Large intestine (tissue), 3 donors: ENCODE measurements around the gene SLC4A2. TPM values are rescaled to one million over a fixed set of nuclear protein-coding genes. Genes with fewer than 3 reads are reported as not detected.

Experiments
- DNase-seq, 2 donors: peaks; one replicate each; pipeline versions ENCODE4 v3.0.0 to v3.0.0-alpha.2; 2013
- H3K27ac ChIP-seq: one replicate; pipeline ENCODE4 v1.5.1; 2013; ENCODE audit warnings: low read length
- H3K27me3 ChIP-seq: 2 replicates; pipeline ENCODE4 v1.6.1; 2013; ENCODE audit warnings: low read length; ENCODE audit not compliant: control insufficient read depth, insufficient read depth
- H3K36me3 ChIP-seq: 2 replicates; pipeline ENCODE4 v1.6.1; 2013; ENCODE audit warnings: low read length; ENCODE audit not compliant: control insufficient read depth, insufficient read depth
- H3K4me1 ChIP-seq: one replicate; pipeline ENCODE4 v1.6.1; 2013; ENCODE audit warnings: low read length; ENCODE audit not compliant: control insufficient read depth, insufficient read depth
- H3K4me3 ChIP-seq: one replicate; pipeline ENCODE4 v1.5.1; 2013; ENCODE audit warnings: low read length
- H3K9me3 ChIP-seq: one replicate; pipeline ENCODE4 v1.6.1; 2013; ENCODE audit warnings: mild to moderate bottlenecking, low read depth, low read length, moderate library complexity; ENCODE audit not compliant: control insufficient read depth
- WGBS: methylation state at CpG from one replicate; pipeline ENCODE4 v1.1.5; 2013; ENCODE audit warnings: low lambda C conversion rate; ENCODE audit not compliant: insufficient coverage; 5-methylcytosine and 5-hydroxymethylcytosine counted together
- polyA plus RNA-seq: library from polyadenylated mRNA; unstranded; fragments of 120-200 nt; gene quantifications from one replicate; pipeline ENCODE4 v1.2.1, GENCODE V29; 2013

SLC4A2 gene
- polyA plus RNA-seq, 1 donor = 107 TPM

DNA sequence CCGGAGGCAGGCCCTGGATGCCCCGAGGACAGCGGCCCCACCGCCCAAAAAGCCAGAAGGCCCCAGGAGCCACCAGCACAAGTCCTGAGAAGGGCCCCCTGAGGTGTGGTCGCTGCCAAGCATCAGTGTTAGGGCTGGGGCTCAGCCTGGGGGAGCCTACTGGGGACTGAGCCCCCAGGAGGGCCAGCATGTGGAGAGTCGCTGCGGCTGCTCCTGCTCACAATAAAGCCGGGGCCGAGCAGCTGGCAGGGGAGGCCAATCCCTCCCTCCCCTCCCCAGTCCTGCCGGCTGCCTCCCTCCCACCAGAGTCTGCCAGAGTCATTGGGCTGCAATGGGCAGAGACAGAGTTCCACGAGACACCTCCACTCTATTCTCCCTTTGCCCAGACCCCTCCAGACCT lies 14.1 kb upstream of the SLC4A2 start:
- no peak overlapping the region for H3K27ac ChIP-seq
- no peak for DNase-seq
- peaks cover 12% of the 10 kb centered on the region for H3K27me3 ChIP-seq
- WGBS = no CpG with 5 or more reads among the region's 11 CpGs
- no peak overlapping the region for H3K4me3 ChIP-seq
- H3K9me3 ChIP-seq = no peaks in the 10 kb centered on the region
- H3K36me3 ChIP-seq = peaks cover 33% of the 10 kb centered on the region
- H3K4me1 ChIP-seq = peaks cover 2% of the 10 kb centered on the region

DNA sequence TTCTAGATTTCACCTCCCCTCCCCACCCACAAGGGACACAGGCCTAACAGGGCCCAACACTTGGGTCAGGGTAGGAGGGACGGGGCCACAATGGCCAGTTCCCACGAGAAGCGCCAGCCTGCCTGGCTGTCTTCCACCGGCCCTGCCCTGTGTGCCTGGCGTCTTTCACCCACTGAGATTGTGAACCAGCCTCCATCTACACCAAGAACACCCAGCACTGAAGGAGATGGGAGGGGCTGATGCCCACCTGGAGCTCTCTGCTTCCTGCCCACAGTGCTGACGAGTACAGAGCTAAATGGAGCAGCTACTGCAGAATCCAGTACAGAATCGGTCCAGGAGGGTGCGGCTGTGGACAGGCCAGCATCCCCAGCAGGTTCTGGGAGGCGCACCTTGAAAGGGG lies 13.4 kb upstream of the SLC4A2 start:
- no peak overlapping the region for H3K27ac ChIP-seq
- H3K9me3 ChIP-seq = no peaks in the 10 kb centered on the region
- no peak for DNase-seq
- WGBS = no CpG with 5 or more reads among the region's 9 CpGs
- no peak overlapping the region for H3K4me3 ChIP-seq
- peaks cover 3% of the 10 kb centered on the region for H3K4me1 ChIP-seq
- H3K27me3 ChIP-seq = peaks cover 19% of the 10 kb centered on the region
- peaks cover 33% of the 10 kb centered on the region for H3K36me3 ChIP-seq

GRCh38 chr7:151046603-151047573 lies 12.5 kb upstream of the SLC4A2 start:
- DNase-seq = no peak
- Histone ChIP-seq H3K27ac (no peak overlapping the region), H3K9me3 (no peaks in the 10 kb centered on the region), H3K27me3 (peaks cover 19% of the 10 kb centered on the region), H3K4me3 (no peak overlapping the region), H3K36me3 (peaks cover 31% of the 10 kb centered on the region), H3K4me1 (peaks cover 3% of the 10 kb centered on the region)
- WGBS = no CpG with 5 or more reads among the region's 14 CpGs

DNA sequence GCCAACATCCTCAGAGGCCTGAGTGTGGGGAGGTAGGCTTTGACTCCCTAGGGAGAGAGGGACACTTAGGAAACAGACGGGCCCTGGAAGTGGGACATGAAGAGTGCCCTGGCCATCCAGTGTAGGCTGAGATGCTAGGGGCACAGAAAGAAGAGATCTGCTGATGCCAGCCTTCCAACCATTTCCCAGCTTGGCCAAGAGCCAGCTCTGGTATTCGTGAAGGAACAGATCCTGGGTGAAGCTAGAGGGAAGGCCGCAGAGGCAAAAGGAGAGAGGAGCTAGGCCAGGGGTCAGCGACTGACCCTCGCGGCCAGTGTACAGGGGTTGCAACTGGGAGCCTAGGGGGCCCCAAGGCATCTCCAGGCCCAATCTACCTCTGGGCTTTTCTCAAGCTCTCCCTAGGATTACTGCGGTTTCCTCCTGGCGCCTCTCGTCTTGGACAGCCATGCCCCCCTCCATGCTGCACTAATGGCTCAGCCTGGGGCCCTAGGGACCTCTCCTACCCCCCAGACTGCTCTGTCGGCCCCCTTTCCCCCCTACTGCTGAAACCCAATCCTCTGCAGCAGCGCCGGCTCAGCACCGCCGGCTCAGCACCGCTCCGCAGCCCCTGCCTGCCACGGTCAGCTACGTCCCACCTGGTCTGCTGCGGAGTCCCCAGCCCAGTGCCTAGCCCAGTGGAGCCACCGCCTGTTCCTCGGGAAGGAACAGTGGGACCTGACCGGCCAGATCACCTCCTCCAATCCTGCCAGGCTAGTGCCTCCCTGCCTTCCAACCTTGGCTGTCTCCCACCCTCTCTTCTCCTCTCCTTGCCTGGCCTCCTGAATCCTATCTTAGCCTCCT lies 11.2 kb upstream of the SLC4A2 start, which contains the start of gene ASIC3:
TSS of gene ASIC3 (plus strand) at position 556 of the 840 bp plus-strand sequence. CDS start 355 bp downstream, outside the sequence.
- H3K36me3 ChIP-seq = peaks cover 23% of the 10 kb centered on the region
- H3K4me3 ChIP-seq = no peak within 1 kb of the TSS
- no peaks in the 10 kb centered on the region for H3K9me3 ChIP-seq
- H3K4me1 ChIP-seq = peaks cover 3% of the 10 kb centered on the region
- DNase-seq = no peak
- peaks cover 19% of the 10 kb centered on the region for H3K27me3 ChIP-seq
- H3K27ac ChIP-seq = no peak within 1 kb of the TSS
- WGBS = no CpG with 5 or more reads among the region's 22 CpGs

GRCh38 chr7:151048911-151049463 lies 10.4 kb upstream of the SLC4A2 start:
- no peak for DNase-seq
- H3K4me1 ChIP-seq = peaks cover 3% of the 10 kb centered on the region
- no CpG with 5 or more reads among the region's 38 CpGs for WGBS
- H3K27ac ChIP-seq = no peak overlapping the region
- H3K36me3 ChIP-seq = peaks cover 22% of the 10 kb centered on the region
- peaks cover 19% of the 10 kb centered on the region for H3K27me3 ChIP-seq
- no peak overlapping the region for H3K4me3 ChIP-seq
- H3K9me3 ChIP-seq = no peaks in the 10 kb centered on the region

DNA sequence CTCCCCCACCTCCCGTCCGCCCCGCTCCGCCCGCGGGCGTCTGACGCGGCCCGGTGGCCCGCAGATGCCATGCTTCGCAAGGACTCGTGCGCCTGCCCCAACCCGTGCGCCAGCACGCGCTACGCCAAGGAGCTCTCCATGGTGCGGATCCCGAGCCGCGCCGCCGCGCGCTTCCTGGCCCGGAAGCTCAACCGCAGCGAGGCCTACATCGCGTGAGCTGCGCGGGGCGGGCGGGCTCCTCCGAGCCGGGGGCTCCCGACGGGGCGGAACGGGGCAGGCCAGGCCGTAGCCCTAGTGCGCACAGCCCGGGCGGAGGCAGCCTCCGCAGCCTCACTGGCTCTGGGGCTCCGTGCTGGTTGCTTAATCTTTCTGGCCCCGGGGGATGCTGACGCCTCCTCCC lies 8.3 kb upstream of the SLC4A2 start:
- peaks cover 19% of the 10 kb centered on the region for H3K27me3 ChIP-seq
- H3K36me3 ChIP-seq = peaks cover 10% of the 10 kb centered on the region
- WGBS = no CpG with 5 or more reads among the region's 50 CpGs
- DNase-seq = peak; percentile 68 to 79
- no peak overlapping the region for H3K4me3 ChIP-seq
- H3K4me1 ChIP-seq = peaks cover 3% of the 10 kb centered on the region
- no peaks in the 10 kb centered on the region for H3K9me3 ChIP-seq
- H3K27ac ChIP-seq = no peak overlapping the region

DNA sequence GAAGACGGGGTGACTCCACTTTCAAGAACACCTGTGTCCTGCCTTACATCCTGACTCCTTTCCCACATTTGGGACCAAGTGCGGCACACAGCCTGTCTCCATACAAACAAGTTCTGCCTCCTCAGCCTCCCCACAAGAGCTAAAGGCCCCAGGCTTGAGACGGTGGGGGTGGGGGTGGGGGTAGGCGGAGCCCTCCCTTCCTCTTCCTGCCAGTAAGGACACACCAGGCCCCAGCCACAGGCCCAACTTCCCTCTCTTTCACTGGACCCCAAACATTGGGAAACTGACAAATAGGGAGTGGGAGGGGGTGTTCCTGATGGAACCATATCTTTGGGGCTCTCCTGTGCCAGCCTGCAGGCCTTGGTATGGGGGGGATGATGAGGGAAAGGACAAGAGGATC lies 6.3 kb upstream of the SLC4A2 start:
- peaks cover 19% of the 10 kb centered on the region for H3K27me3 ChIP-seq
- no CpG with 5 or more reads among the region's 4 CpGs for whole genome bisulfite sequencing
- peaks cover 5% of the 10 kb centered on the region for H3K36me3 ChIP-seq
- H3K9me3 ChIP-seq = no peaks in the 10 kb centered on the region
- H3K4me3 ChIP-seq = no peak overlapping the region
- no peak overlapping the region for H3K27ac ChIP-seq
- peaks cover 14% of the 10 kb centered on the region for H3K4me1 ChIP-seq
- DNase-seq = no peak

DNA sequence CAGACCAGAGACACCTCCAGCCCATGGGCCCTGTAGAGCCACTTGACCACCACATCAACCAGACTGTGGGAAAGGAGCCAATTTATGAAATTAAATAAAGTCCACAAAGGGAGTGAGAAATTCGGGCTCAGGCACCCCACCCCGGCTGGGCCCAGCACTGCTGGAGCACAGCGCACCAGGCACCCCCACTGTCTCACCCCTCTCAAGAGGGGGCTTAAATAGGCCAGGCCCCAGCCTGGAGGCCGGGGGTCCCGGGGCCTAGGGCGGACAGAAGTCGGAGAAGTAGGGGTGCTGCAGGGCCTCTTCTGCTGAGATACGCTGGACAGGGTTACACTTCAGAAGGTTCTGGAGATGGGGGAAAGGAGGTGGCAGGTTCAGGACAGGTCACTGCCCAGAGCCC lies 5.6 kb upstream of the SLC4A2 start:
- Histone ChIP-seq H3K4me1 (peaks cover 21% of the 10 kb centered on the region), H3K4me3 (no peak overlapping the region), H3K27me3 (peaks cover 19% of the 10 kb centered on the region), H3K27ac (no peak overlapping the region), H3K9me3 (no peaks in the 10 kb centered on the region), H3K36me3 (peaks cover 5% of the 10 kb centered on the region)
- whole genome bisulfite sequencing = no CpG with 5 or more reads among the region's 8 CpGs
- DNase-seq = no peak

DNA sequence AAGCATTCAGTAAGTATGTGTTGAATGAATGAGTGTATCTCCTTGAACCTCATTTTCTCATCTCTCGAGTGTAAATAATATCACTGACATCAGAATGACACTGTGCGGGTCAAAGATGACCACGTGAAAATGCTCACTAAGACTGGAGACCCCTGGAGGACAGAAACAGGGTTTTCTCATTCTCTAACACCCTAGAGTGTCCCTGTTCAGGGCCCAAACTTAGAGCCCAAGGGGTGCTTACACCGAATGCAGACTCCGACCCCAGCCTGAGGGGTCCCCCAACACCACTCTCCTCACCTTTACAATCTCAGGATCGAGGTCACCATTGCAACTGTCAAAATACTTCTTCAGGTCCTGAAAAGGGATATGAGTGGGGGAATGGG lies 3.1 kb upstream of the SLC4A2 start:
- Histone ChIP-seq H3K36me3 (peaks cover 5% of the 10 kb centered on the region), H3K27me3 (no peaks in the 10 kb centered on the region), H3K27ac (no peak overlapping the region), H3K4me3 (no peak overlapping the region), H3K4me1 (peaks cover 33% of the 10 kb centered on the region), H3K9me3 (no peaks in the 10 kb centered on the region)
- DNase-seq = no peak
- no CpG with 5 or more reads among the region's 6 CpGs for WGBS
